Measurements from ENCODE around the gene UTP4.

Gene UTP4

GRCh38 chr16:69107316-69107962 lies 25.0 kb upstream of the UTP4 start:
- Mint-ChIP-seq H3K36me3 (peaks cover 13% of the 10 kb centered on the region), H3K27ac (no peak overlapping the region), H3K4me3 (peak overlapping the region; percentile 82), H3K9me3 (no peaks in the 10 kb centered on the region), H3K4me1 (peaks cover 31% of the 10 kb centered on the region)
- ATAC-seq, result no peak
- DNase-seq (ENCODE audit: low spot score in 2 of 2), result no peak

GRCh38 chr16:69108064-69108904 lies 24.2 kb upstream of the UTP4 start:
- no peak for ATAC-seq
- Mint-ChIP-seq H3K9me3 (no peaks in the 10 kb centered on the region), H3K36me3 (peaks cover 21% of the 10 kb centered on the region), H3K27ac (no peak overlapping the region), H3K4me1 (peaks cover 36% of the 10 kb centered on the region), H3K4me3 (no peak overlapping the region)
- DNase-seq (ENCODE audit: low spot score in 2 of 2), result no peak

- Mint-ChIP-seq H3K9me3 (no peaks in the 10 kb centered on the region), H3K27ac (no peak overlapping the region), H3K4me3 (no peak overlapping the region), H3K4me1 (peaks cover 39% of the 10 kb centered on the region), H3K36me3 (peaks cover 24% of the 10 kb centered on the region)
- DNase-seq (ENCODE audit: low spot score in 2 of 2) (no peak), ATAC-seq (no peak)
Observed at GRCh38 chr16:69108905-69109252, 23.6 kb upstream of the UTP4 start.

- Mint-ChIP-seq H3K9me3 (no peaks in the 10 kb centered on the region), H3K27ac (no peak overlapping the region), H3K4me1 (peaks cover 43% of the 10 kb centered on the region), H3K36me3 (peaks cover 32% of the 10 kb centered on the region), H3K4me3 (no peak overlapping the region)
- ATAC-seq (no peak), DNase-seq (ENCODE audit: low spot score in 2 of 2) (no peak)
Observed at GRCh38 chr16:69109486-69110270, 22.8 kb upstream of the UTP4 start.

GRCh38 chr16:69110406-69110805 lies 22.0 kb upstream of the UTP4 start:
- ATAC-seq (no peak), DNase-seq (ENCODE audit: low spot score in 2 of 2) (no peak)
- H3K27ac Mint-ChIP-seq, result no peak overlapping the region
- peaks cover 40% of the 10 kb centered on the region for H3K4me1 Mint-ChIP-seq
- H3K36me3 Mint-ChIP-seq, result peaks cover 38% of the 10 kb centered on the region
- no peaks in the 10 kb centered on the region for H3K9me3 Mint-ChIP-seq
- no peak overlapping the region for H3K4me3 Mint-ChIP-seq

GRCh38 chr16:69111216-69111875 lies 21.1 kb upstream of the UTP4 start:
- no peak for ATAC-seq
- no peak for DNase-seq (ENCODE audit: low spot score in 2 of 2)
- no peak overlapping the region for H3K27ac Mint-ChIP-seq
- H3K36me3 Mint-ChIP-seq, result peaks cover 45% of the 10 kb centered on the region
- no peak overlapping the region for H3K4me3 Mint-ChIP-seq
- H3K9me3 Mint-ChIP-seq, result no peaks in the 10 kb centered on the region
- peaks cover 36% of the 10 kb centered on the region for H3K4me1 Mint-ChIP-seq

GRCh38 chr16:69111876-69112230 lies 20.6 kb upstream of the UTP4 start:
- no peak overlapping the region for H3K4me3 Mint-ChIP-seq
- no peak overlapping the region for H3K27ac Mint-ChIP-seq
- ATAC-seq (no peak), DNase-seq (ENCODE audit: low spot score in 2 of 2) (no peak)
- no peaks in the 10 kb centered on the region for H3K9me3 Mint-ChIP-seq
- H3K36me3 Mint-ChIP-seq, result peaks cover 46% of the 10 kb centered on the region
- H3K4me1 Mint-ChIP-seq, result peaks cover 33% of the 10 kb centered on the region

- no peak overlapping the region for H3K4me3 Mint-ChIP-seq
- H3K4me1 Mint-ChIP-seq, result peaks cover 28% of the 10 kb centered on the region
- DNase-seq (ENCODE audit: low spot score in 2 of 2), result peak; percentile 36 to 79
- H3K9me3 Mint-ChIP-seq, result no peaks in the 10 kb centered on the region
- H3K36me3 Mint-ChIP-seq, result peaks cover 53% of the 10 kb centered on the region
- peak; percentile 77 for ATAC-seq
- no peak overlapping the region for H3K27ac Mint-ChIP-seq
Observed at GRCh38 chr16:69112285-69113129, 19.9 kb upstream of the UTP4 start.

GRCh38 chr16:69113216-69113615 lies 19.2 kb upstream of the UTP4 start:
- H3K36me3 Mint-ChIP-seq, result peaks cover 60% of the 10 kb centered on the region
- no peaks in the 10 kb centered on the region for H3K9me3 Mint-ChIP-seq
- DNase-seq (ENCODE audit: low spot score in 2 of 2) (no peak), ATAC-seq (no peak)
- peaks cover 23% of the 10 kb centered on the region for H3K4me1 Mint-ChIP-seq
- no peak overlapping the region for H3K4me3 Mint-ChIP-seq
- no peak overlapping the region for H3K27ac Mint-ChIP-seq

- peaks cover 14% of the 10 kb centered on the region for H3K4me1 Mint-ChIP-seq
- H3K9me3 Mint-ChIP-seq, result no peaks in the 10 kb centered on the region
- ATAC-seq (no peak), DNase-seq (ENCODE audit: low spot score in 2 of 2) (no peak)
- no peak overlapping the region for H3K4me3 Mint-ChIP-seq
- H3K27ac Mint-ChIP-seq, result no peak overlapping the region
- H3K36me3 Mint-ChIP-seq, result peaks cover 72% of the 10 kb centered on the region
Observed at GRCh38 chr16:69114346-69114975, 18.0 kb upstream of the UTP4 start.

- no peaks in the 10 kb centered on the region for H3K9me3 Mint-ChIP-seq
- no peak for ATAC-seq
Observed at GRCh38 chr16:69114976-69115355, 17.5 kb upstream of the UTP4 start.

GRCh38 chr16:69115361-69115760 lies 17.1 kb upstream of the UTP4 start:
- Mint-ChIP-seq H3K27ac (no peak overlapping the region), H3K9me3 (no peaks in the 10 kb centered on the region), H3K4me3 (no peak overlapping the region), H3K36me3 (peaks cover 75% of the 10 kb centered on the region), H3K4me1 (peaks cover 12% of the 10 kb centered on the region)
- ATAC-seq (no peak), DNase-seq (ENCODE audit: low spot score in 2 of 2) (no peak)

More at GRCh38 chr16:69114976-69115355, 17.5 kb upstream of the UTP4 start:
- H3K4me3 Mint-ChIP-seq, result no peak overlapping the region
- peaks cover 12% of the 10 kb centered on the region for H3K4me1 Mint-ChIP-seq
- H3K36me3 Mint-ChIP-seq, result peaks cover 75% of the 10 kb centered on the region
- no peak for DNase-seq (ENCODE audit: low spot score in 2 of 2)
- no peak overlapping the region for H3K27ac Mint-ChIP-seq

- no peaks in the 10 kb centered on the region for H3K9me3 Mint-ChIP-seq
- H3K4me3 Mint-ChIP-seq, result no peak overlapping the region
- ATAC-seq, result no peak
- no peak overlapping the region for H3K27ac Mint-ChIP-seq
- H3K4me1 Mint-ChIP-seq, result peaks cover 12% of the 10 kb centered on the region
- peaks cover 75% of the 10 kb centered on the region for H3K36me3 Mint-ChIP-seq
- no peak for DNase-seq (ENCODE audit: low spot score in 2 of 2)
Observed at GRCh38 chr16:69115837-69116236, 16.6 kb upstream of the UTP4 start.

GRCh38 chr16:69116256-69116875 lies 16.1 kb upstream of the UTP4 start:
- Mint-ChIP-seq H3K27ac (no peak overlapping the region), H3K4me3 (no peak overlapping the region), H3K36me3 (peaks cover 80% of the 10 kb centered on the region), H3K9me3 (no peaks in the 10 kb centered on the region), H3K4me1 (peaks cover 12% of the 10 kb centered on the region)
- DNase-seq (ENCODE audit: low spot score in 2 of 2), result no peak
- no peak for ATAC-seq
